ENCODE results near the gene MXD1.

DNA sequence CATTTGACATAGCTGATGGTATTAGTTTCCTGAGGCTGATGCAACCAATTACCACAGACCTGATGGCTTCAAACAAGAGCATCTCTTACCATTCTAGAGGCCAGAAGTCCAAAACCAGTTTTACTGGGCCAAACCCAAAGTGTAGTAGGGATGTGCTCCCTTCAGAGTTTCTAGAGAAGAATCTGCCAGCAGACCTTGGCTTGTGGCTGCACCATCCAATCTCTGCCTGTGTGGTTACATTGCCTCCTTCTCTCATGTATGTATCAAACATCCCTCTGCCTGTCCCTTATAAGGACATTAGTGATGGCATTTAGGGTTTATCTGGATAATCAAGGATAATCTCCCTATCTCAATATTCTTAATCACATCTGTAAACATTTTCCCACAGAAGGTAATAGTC lies 25.6 kb upstream of the MXD1 start:
- TF ChIP-seq, protein P1, sequence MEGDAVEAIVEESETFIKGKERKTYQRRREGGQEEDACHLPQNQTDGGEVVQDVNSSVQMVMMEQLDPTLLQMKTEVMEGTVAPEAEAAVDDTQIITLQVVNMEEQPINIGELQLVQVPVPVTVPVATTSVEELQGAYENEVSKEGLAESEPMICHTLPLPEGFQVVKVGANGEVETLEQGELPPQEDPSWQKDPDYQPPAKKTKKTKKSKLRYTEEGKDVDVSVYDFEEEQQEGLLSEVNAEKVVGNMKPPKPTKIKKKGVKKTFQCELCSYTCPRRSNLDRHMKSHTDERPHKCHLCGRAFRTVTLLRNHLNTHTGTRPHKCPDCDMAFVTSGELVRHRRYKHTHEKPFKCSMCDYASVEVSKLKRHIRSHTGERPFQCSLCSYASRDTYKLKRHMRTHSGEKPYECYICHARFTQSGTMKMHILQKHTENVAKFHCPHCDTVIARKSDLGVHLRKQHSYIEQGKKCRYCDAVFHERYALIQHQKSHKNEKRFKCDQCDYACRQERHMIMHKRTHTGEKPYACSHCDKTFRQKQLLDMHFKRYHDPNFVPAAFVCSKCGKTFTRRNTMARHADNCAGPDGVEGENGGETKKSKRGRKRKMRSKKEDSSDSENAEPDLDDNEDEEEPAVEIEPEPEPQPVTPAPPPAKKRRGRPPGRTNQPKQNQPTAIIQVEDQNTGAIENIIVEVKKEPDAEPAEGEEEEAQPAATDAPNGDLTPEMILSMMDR (IDR thresholded peaks at IDR 0.05), result no peak
- TF ChIP-seq POLR2AphosphoS5 (IDR thresholded peaks at IDR 0.05) (no peak), POLR2A (IDR thresholded peaks at IDR 0.05) (no peak)

Measured in upper lobe of left lung (tissue), 4 donors.